SK-N-SH (cell line): ENCODE results near the gene HNF1A. TPM values are rescaled to one million over a fixed set of nuclear protein-coding genes. Genes with fewer than 3 reads are reported as not detected.

Experiments used
- CTCF ChIA-PET: fragments of 300-600, 350-600 bp; formaldehyde crosslinking; extraction: SDS; loops from one replicate; lab custom pipeline; 2021; lab: Yijun Ruan, JAX
- POLR2A ChIA-PET: fragments of 350-600 bp; sonication (Branson Sonifier 250); formaldehyde crosslinking; extraction: SDS; loops from one replicate; lab custom pipeline; 2020; ENCODE audit warnings: antibody characterized with exemption, inconsistent platforms; lab: Yijun Ruan, JAX
- DNase-seq: peaks from one replicate; pipeline ENCODE4 v3.0.0; 2012
- H2AFZ ChIP-seq: fragments of 200-600 bp; sonication (generic); 2 replicates; pipeline ENCODE4 v1.8.1; 2016; ENCODE audit warnings: antibody characterized with exemption, mild to moderate bottlenecking, low read depth
- H3F3A ChIP-seq: fragments of 200-600 bp; sonication (generic); replicated peaks from 2 replicates; pipeline ENCODE3; 2016; ENCODE audit warnings: antibody characterized with exemption, mild to moderate bottlenecking; ENCODE audit not compliant: insufficient read depth
- H3K27ac ChIP-seq, 2 experiments: fragments of 200-500 bp in 1 of 2; fragments of 200-600 bp in 1 of 2; sonication (Bioruptor generic) in 1 of 2; sonication (generic), shearing (Covaris generic) in 1 of 2; 2 replicates each; pipeline versions ENCODE4 v1.5.1 to v1.6.1; 2014 to 2016; ENCODE audit warnings: low read depth in 2 of 2, inconsistent platforms in 1 of 2, low read length in 1 of 2, mild to moderate bottlenecking in 1 of 2, mixed read lengths in 1 of 2
- H3K27me3 ChIP-seq: fragments of 200-600 bp; sonication (generic), shearing (Covaris generic); 2 replicates; pipeline ENCODE4 v1.6.1; 2016; ENCODE audit warnings: mixed run types; ENCODE audit not compliant: insufficient read depth
- H3K36me3 ChIP-seq, 2 experiments: fragments of 200-500 bp in 1 of 2; fragments of 200-600 bp in 1 of 2; sonication (Bioruptor generic) in 1 of 2; sonication (generic) in 1 of 2; replicated peaks in 1 of 2; 2 replicates each; pipeline versions ENCODE3 to v1.5.1; 2014 to 2016; ENCODE audit warnings: low read length in 1 of 2, mild to moderate bottlenecking in 1 of 2; ENCODE audit not compliant: insufficient read depth in 2 of 2, control insufficient read depth in 1 of 2
- H3K4me1 ChIP-seq, 2 experiments: fragments of 200-500 bp in 1 of 2; fragments of 200-600 bp in 1 of 2; sonication (Bioruptor generic) in 1 of 2; sonication (generic), shearing (Covaris generic) in 1 of 2; 2 replicates each; pipeline versions ENCODE4 v1.5.1 to v1.6.1; 2014 to 2016; ENCODE audit warnings: low read depth in 1 of 2, low read length in 1 of 2, mixed run types in 1 of 2; ENCODE audit not compliant: insufficient read depth in 2 of 2, control insufficient read depth in 1 of 2
- H3K4me2 ChIP-seq: fragments of 200-600 bp; sonication (generic), shearing (Covaris generic); 2 replicates; pipeline ENCODE4 v1.6.1; 2017; ENCODE audit warnings: mixed run types
- H3K4me3 ChIP-seq, 2 experiments: fragments of 200-500 bp in 1 of 2; fragments of 200-600 bp in 1 of 2; sonication (Bioruptor generic) in 1 of 2; sonication (generic), shearing (Covaris generic) in 1 of 2; 2 replicates each; pipeline versions ENCODE4 v1.5.1 to v1.8.1; 2014 to 2016; ENCODE audit warnings: low read depth in 2 of 2, inconsistent platforms in 1 of 2, low read length in 1 of 2, mild to moderate bottlenecking in 1 of 2, mixed read lengths in 1 of 2, moderate library complexity in 1 of 2
- H3K79me2 ChIP-seq: fragments of 200-600 bp; sonication (generic); 2 replicates; pipeline ENCODE4 v1.8.1; 2017; ENCODE audit warnings: mild to moderate bottlenecking; ENCODE audit not compliant: insufficient read depth
- H3K9ac ChIP-seq: fragments of 200-600 bp; sonication (generic); 2 replicates; pipeline ENCODE4 v1.6.1; 2017; ENCODE audit warnings: mixed run types
- H3K9me2 ChIP-seq: fragments of 200-600 bp; sonication (generic); 2 replicates; pipeline ENCODE4 v1.6.1; 2017; ENCODE audit warnings: mixed run types
- H3K9me3 ChIP-seq: fragments of 200-600 bp; sonication (generic); 2 replicates; pipeline ENCODE4 v1.6.1; 2017; ENCODE audit warnings: mixed run types, mild to moderate bottlenecking, moderate library complexity
- H4K20me1 ChIP-seq: fragments of 200-600 bp; sonication (generic); 2 replicates; pipeline ENCODE4 v1.6.1; 2017; ENCODE audit warnings: mild to moderate bottlenecking, mixed run types; ENCODE audit not compliant: insufficient read depth
- GABPA ChIP-seq: IDR thresholded peaks from 2 replicates; pipeline ENCODE4 v1.4.0; 2012; ENCODE audit warnings: low read depth, mild to moderate bottlenecking
- NRF1 ChIP-seq: IDR thresholded peaks from 2 replicates; pipeline ENCODE4 v1.6.1; 2012; ENCODE audit warnings: low read depth, mild to moderate bottlenecking, low read length
- PBX3 ChIP-seq: IDR thresholded peaks from 2 replicates; pipeline ENCODE4; 2012
- REST ChIP-seq: IDR thresholded peaks from 2 replicates; pipeline ENCODE4 v1.6.1; 2012; ENCODE audit warnings: mild to moderate bottlenecking, low read depth, low read length, moderate library complexity
- RXRA ChIP-seq: IDR thresholded peaks from 2 replicates; pipeline ENCODE4 v1.4.0; 2012; ENCODE audit warnings: low read depth, mild to moderate bottlenecking, borderline replicate concordance
- USF2 ChIP-seq: fragments of 150-350 bp; IDR thresholded peaks from 2 replicates; pipeline ENCODE4 v1.6.1; 2017; ENCODE audit warnings: antibody characterized with exemption, low read length, low read depth, borderline replicate concordance
- ZBTB33 ChIP-seq: IDR thresholded peaks from 2 replicates; pipeline ENCODE4 v1.4.0; 2012; ENCODE audit warnings: low read depth, borderline replicate concordance
- WGBS: methylation state at CpG from one replicate; pipeline ENCODE4 v1.1.6; 2017; ENCODE audit warnings: low lambda C conversion rate; 5-methylcytosine and 5-hydroxymethylcytosine counted together
- polyA plus RNA-seq, 3 experiments: library from polyadenylated mRNA; depleted of rRNA; stranded (reverse); fragments of >200 nt; gene quantifications; 2 replicates each; pipeline ENCODE4 v1.2.3, GENCODE V29; 2012

The HNF1A gene
- polyA plus RNA-seq, 1 of the 3 experiments (the other 2 are of a cell fraction), result not detected

GRCh38 chr12:120979862-120980696, 1.7 kb downstream of the HNF1A start:
- no peak overlapping the region for H3K9ac ChIP-seq
- POLR2A ChIA-PET, result no interaction called here
- H3K4me2 ChIP-seq, result no peak overlapping the region
- H3F3A ChIP-seq, result no peaks in the 10 kb centered on the region
- H3K27me3 ChIP-seq, result no peaks in the 10 kb centered on the region
- no peaks in the 10 kb centered on the region for H3K9me3 ChIP-seq
- H3K4me1 ChIP-seq, result peaks cover 0 to 5% of the 10 kb centered on the region in 2 experiments; a peak in 1 of 4 replicates
- H3K4me3 ChIP-seq, result no peak overlapping the region
- no peak overlapping the region for H3K27ac ChIP-seq
- no peaks in the 10 kb centered on the region for H3K36me3 ChIP-seq
- 64% methylated on average over 7 of the region's 11 CpGs for WGBS
- no peaks in the 10 kb centered on the region for H3K9me2 ChIP-seq
- CTCF ChIA-PET, result interaction anchor here (0.8 to 3.9 kb wide), 7 partner anchors 9 to 397 kb away, joined by 3 to 23 read pairs (median 3); no protein-coding TSS in a partner anchor
- TF ChIP-seq ZBTB33 (no peak), REST (peak; percentile 85)
- no peaks in the 10 kb centered on the region for H4K20me1 ChIP-seq
- H3K79me2 ChIP-seq, result no peaks in the 10 kb centered on the region
- no peak overlapping the region for H2AFZ ChIP-seq
- no peak for DNase-seq

GRCh38 chr12:120980800-120981368, 2.5 kb downstream of the HNF1A start:
- H3K79me2 ChIP-seq, result no peaks in the 10 kb centered on the region
- DNase-seq, result no peak
- no peaks in the 10 kb centered on the region for H3F3A ChIP-seq
- TF ChIP-seq GABPA (no peak), NRF1 (no peak), USF2 (no peak), PBX3 (no peak), ZBTB33 (no peak), RXRA (no peak)
- TF ChIP-seq, all 33 proteins: peak for 0
- ChIA-PET POLR2A (no interaction called here), CTCF (interaction anchor here (1.3 to 3.9 kb wide), 7 partner anchors 10 to 334 kb away, joined by 3 to 23 read pairs (median 4); no protein-coding TSS in a partner anchor)
- H3K36me3 ChIP-seq, result no peaks in the 10 kb centered on the region
- no peak overlapping the region for H2AFZ ChIP-seq
- H3K4me1 ChIP-seq, result peaks cover 0 to 5% of the 10 kb centered on the region in 2 experiments; a peak in 1 of 4 replicates
- no peaks in the 10 kb centered on the region for H3K9me3 ChIP-seq
- WGBS, result 64% methylated on average over 12 of the region's 13 CpGs
- no peak overlapping the region for H3K4me3 ChIP-seq
- no peaks in the 10 kb centered on the region for H3K9me2 ChIP-seq
- H3K27me3 ChIP-seq, result no peaks in the 10 kb centered on the region
- H3K9ac ChIP-seq, result no peak overlapping the region
- H4K20me1 ChIP-seq, result no peaks in the 10 kb centered on the region
- no peak overlapping the region for H3K27ac ChIP-seq
- H3K4me2 ChIP-seq, result no peak overlapping the region
